IPS DF 6.9 (cell line): ENCODE results near the gene TSPAN14.
"Not testable (repeated sequence)": the region's sequence is repeated elsewhere in the genome, so short reads cannot be mapped to it uniquely, and the experiment has no call there.

Source experiments
- DNase-seq: peaks from one replicate; pipeline ENCODE4 v3.0.0-alpha.2; 2013; ENCODE audit warnings: low read depth, low spot score
- H3K27ac ChIP-seq: one replicate; pipeline ENCODE4 v1.5.1; 2013; ENCODE audit warnings: low read length, control low read depth
- H3K27me3 ChIP-seq: 2 replicates; pipeline ENCODE4 v1.6.1; 2013; ENCODE audit warnings: mild to moderate bottlenecking, low read length; ENCODE audit not compliant: control insufficient read depth, insufficient read depth
- H3K36me3 ChIP-seq: 2 replicates; pipeline ENCODE4 v1.6.1; 2013; ENCODE audit warnings: low read length; ENCODE audit not compliant: control insufficient read depth, insufficient read depth
- H3K4me1 ChIP-seq: 2 replicates; pipeline ENCODE4 v1.6.1; 2013; ENCODE audit warnings: low read length; ENCODE audit not compliant: control insufficient read depth, insufficient read depth
- H3K4me3 ChIP-seq: 2 replicates; pipeline ENCODE4 v1.5.1; 2013; ENCODE audit warnings: mild to moderate bottlenecking, low read length
- H3K9me3 ChIP-seq: 2 replicates; pipeline ENCODE4 v1.6.1; 2013; ENCODE audit warnings: low read length, inconsistent platforms; ENCODE audit not compliant: control insufficient read depth, insufficient read depth
- WGBS: extraction: QIAGEN DNeasy Blood & Tissue Kit; methylation state at CpG from one replicate; pipeline ENCODE4 v1.1.7; 2013; ENCODE audit warnings: mixed read lengths, missing lambda C conversion rate; ENCODE audit not compliant: insufficient read length, insufficient coverage; 5-methylcytosine and 5-hydroxymethylcytosine counted together

Gene TSPAN14

GRCh38 chr10:80471001-80471400, 16.9 kb downstream of the TSPAN14 start:
- WGBS = no CpG with 5 or more reads among the region's 3 CpGs
- Histone ChIP-seq H3K9me3 (no peaks in the 10 kb centered on the region), H3K27me3 (no peaks in the 10 kb centered on the region; the same call in 1 of the 2 replicates), H3K4me3 (no peak overlapping the region), H3K4me1 (peaks cover 12% of the 10 kb centered on the region), H3K36me3 (no peaks in the 10 kb centered on the region), H3K27ac (no peak overlapping the region)
- no peak for DNase-seq

GRCh38 chr10:80471715-80472233, 17.7 kb downstream of the TSPAN14 start:
- no peaks in the 10 kb centered on the region for H3K36me3 ChIP-seq
- H3K4me1 ChIP-seq = peaks cover 12% of the 10 kb centered on the region
- no peak for DNase-seq
- H3K4me3 ChIP-seq = no peak overlapping the region
- H3K27ac ChIP-seq = no peak overlapping the region
- H3K9me3 ChIP-seq = no peaks in the 10 kb centered on the region
- no peaks in the 10 kb centered on the region; the same call in 1 of the 2 replicates for H3K27me3 ChIP-seq
- no CpG with 5 or more reads among the region's 4 CpGs for WGBS

- no CpG with 5 or more reads among the region's 9 CpGs for WGBS
- Histone ChIP-seq H3K4me3 (no peak overlapping the region), H3K9me3 (no peaks in the 10 kb centered on the region), H3K27ac (no peak overlapping the region), H3K4me1 (peaks cover 12% of the 10 kb centered on the region), H3K36me3 (no peaks in the 10 kb centered on the region), H3K27me3 (no peaks in the 10 kb centered on the region; the same call in 1 of the 2 replicates)
- no peak for DNase-seq
Measured at GRCh38 chr10:80472234-80473095, 18.4 kb downstream of the TSPAN14 start.

- no peak overlapping the region for H3K27ac ChIP-seq
- no peaks in the 10 kb centered on the region for H3K36me3 ChIP-seq
- H3K4me3 ChIP-seq = no peak overlapping the region
- WGBS = no CpG with 5 or more reads among the region's 3 CpGs
- H3K4me1 ChIP-seq = peaks cover 11% of the 10 kb centered on the region
- H3K9me3 ChIP-seq = no peaks in the 10 kb centered on the region
- no peaks in the 10 kb centered on the region; the same call in 1 of the 2 replicates for H3K27me3 ChIP-seq
- DNase-seq = no peak
Measured at GRCh38 chr10:80473096-80473657, 19.1 kb downstream of the TSPAN14 start.

- Histone ChIP-seq H3K27ac (no peak overlapping the region), H3K4me3 (no peak overlapping the region), H3K27me3 (no peaks in the 10 kb centered on the region), H3K36me3 (no peaks in the 10 kb centered on the region), H3K4me1 (peaks cover 11% of the 10 kb centered on the region), H3K9me3 (no peaks in the 10 kb centered on the region)
- DNase-seq = no peak
- 100% methylated on average over 1 of the region's 8 CpGs for WGBS
Measured at GRCh38 chr10:80473692-80474596, 19.8 kb downstream of the TSPAN14 start.

GRCh38 chr10:80474597-80474910, 20.4 kb downstream of the TSPAN14 start:
- no peak for DNase-seq
- peaks cover 11% of the 10 kb centered on the region for H3K4me1 ChIP-seq
- no peaks in the 10 kb centered on the region for H3K9me3 ChIP-seq
- no CpG with 5 or more reads among the region's 2 CpGs for WGBS
- H3K36me3 ChIP-seq = no peaks in the 10 kb centered on the region
- H3K27ac ChIP-seq = no peak overlapping the region
- no peaks in the 10 kb centered on the region for H3K27me3 ChIP-seq
- H3K4me3 ChIP-seq = no peak overlapping the region

- H3K36me3 ChIP-seq = no peaks in the 10 kb centered on the region
- peaks cover 11% of the 10 kb centered on the region for H3K4me1 ChIP-seq
- H3K9me3 ChIP-seq = no peaks in the 10 kb centered on the region
- no peaks in the 10 kb centered on the region for H3K27me3 ChIP-seq
- no peak overlapping the region for H3K27ac ChIP-seq
- no peak for DNase-seq
- H3K4me3 ChIP-seq = no peak overlapping the region
- no CpG with 5 or more reads among the region's 3 CpGs for WGBS
Measured at GRCh38 chr10:80474941-80475340, 20.8 kb downstream of the TSPAN14 start.

- peaks cover 11% of the 10 kb centered on the region for H3K4me1 ChIP-seq
- H3K27ac ChIP-seq, H3K4me3 ChIP-seq: not testable (repeated sequence)
Measured at GRCh38 chr10:80475641-80476040, 21.5 kb downstream of the TSPAN14 start.

GRCh38 chr10:80476685-80477084, 22.6 kb downstream of the TSPAN14 start:
- DNase-seq = no peak
- Histone ChIP-seq H3K27me3 (no peaks in the 10 kb centered on the region), H3K36me3 (no peaks in the 10 kb centered on the region), H3K4me3 (no peak overlapping the region), H3K9me3 (no peaks in the 10 kb centered on the region), H3K4me1 (peaks cover 11% of the 10 kb centered on the region), H3K27ac (no peak overlapping the region)
- WGBS = no CpG with 5 or more reads among the region's 1 CpG

More at GRCh38 chr10:80475641-80476040, 21.5 kb downstream of the TSPAN14 start:
- not testable (repeated sequence) for H3K27me3 ChIP-seq, DNase-seq, H3K9me3 ChIP-seq, H3K36me3 ChIP-seq
- no CpG with 5 or more reads among the region's 7 CpGs for WGBS

GRCh38 chr10:80477813-80478212, 23.7 kb downstream of the TSPAN14 start:
- Histone ChIP-seq H3K4me1 (peaks cover 11% of the 10 kb centered on the region), H3K27ac (no peak overlapping the region), H3K36me3 (no peaks in the 10 kb centered on the region), H3K9me3 (no peaks in the 10 kb centered on the region), H3K27me3 (no peaks in the 10 kb centered on the region), H3K4me3 (no peak overlapping the region)
- whole genome bisulfite sequencing = no CpG with 5 or more reads among the region's 2 CpGs
- no peak for DNase-seq
